ENCODE results near the gene GPC5. TPM values are rescaled to one million over a fixed set of nuclear protein-coding genes. Genes with fewer than 3 reads are reported as not detected.

GPC5 gene
- total and polyA plus RNA-seq, 2 of the 8 experiments (the other 6 are each of a cell fraction or from before 2014, with no cell fraction given), result 0.20 to 0.39 TPM

GRCh38 chr13:92640936-92641335 is 1242.5 kb downstream of the GPC5 start:
- POLR2A ChIA-PET (ENCODE audit: partially characterized antibody), result no interaction called here
- FAIRE-seq, result no peak
- WGBS, 2 experiments (ENCODE audit: extremely low coverage in 1 of 2, insufficient coverage in 1 of 2, insufficient read length in 1 of 2, insufficient replicate concordance in 2 of 2, low coverage in 1 of 2, low lambda C conversion rate in 2 of 2, missing lambda C conversion rate in 1 of 2), result 92% methylated on average over 4 of the region's 5 CpGs; no CpG with 5 or more reads in 1 of the 2 experiments
- no peak for TF ChIP-seq GABPA (IDR thresholded peaks at IDR 0.05; ENCODE audit: borderline replicate concordance, insufficient read depth, low read length)
- TF ChIP-seq PHF8 (conservative IDR thresholded peaks at IDR 0.05; ENCODE audit: low read depth, low read length), result no peak
- no peak for TF ChIP-seq SP1 (IDR thresholded peaks at IDR 0.05; ENCODE audit: low read depth, low read length)
- TF ChIP-seq NANOG (IDR thresholded peaks at IDR 0.05; ENCODE audit: insufficient read depth, low read depth, low read length, poor library complexity, severe bottlenecking), result no peak
- TF ChIP-seq POLR2AphosphoS5 (IDR thresholded peaks at IDR 0.05; ENCODE audit: low read depth, low read length), result no peak
- no peak for TF ChIP-seq BCL11A (IDR thresholded peaks at IDR 0.05; ENCODE audit: low read depth in 2 of 2, low read length in 2 of 2)
- TF ChIP-seq, protein P1, sequence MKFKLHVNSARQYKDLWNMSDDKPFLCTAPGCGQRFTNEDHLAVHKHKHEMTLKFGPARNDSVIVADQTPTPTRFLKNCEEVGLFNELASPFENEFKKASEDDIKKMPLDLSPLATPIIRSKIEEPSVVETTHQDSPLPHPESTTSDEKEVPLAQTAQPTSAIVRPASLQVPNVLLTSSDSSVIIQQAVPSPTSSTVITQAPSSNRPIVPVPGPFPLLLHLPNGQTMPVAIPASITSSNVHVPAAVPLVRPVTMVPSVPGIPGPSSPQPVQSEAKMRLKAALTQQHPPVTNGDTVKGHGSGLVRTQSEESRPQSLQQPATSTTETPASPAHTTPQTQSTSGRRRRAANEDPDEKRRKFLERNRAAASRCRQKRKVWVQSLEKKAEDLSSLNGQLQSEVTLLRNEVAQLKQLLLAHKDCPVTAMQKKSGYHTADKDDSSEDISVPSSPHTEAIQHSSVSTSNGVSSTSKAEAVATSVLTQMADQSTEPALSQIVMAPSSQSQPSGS (IDR thresholded peaks at IDR 0.05; ENCODE audit: low read length), result no peak
- no peak for TF ChIP-seq SIN3A (conservative IDR thresholded peaks at IDR 0.05 in 1 of 2, IDR thresholded peaks at IDR 0.05 in 1 of 2; ENCODE audit: low read depth in 1 of 2, low read length in 2 of 2)
- TF ChIP-seq RXRA (IDR thresholded peaks at IDR 0.05; ENCODE audit: insufficient read depth, low read depth, low read length), result no peak
- no peak for TF ChIP-seq MAFK (IDR thresholded peaks at IDR 0.05; ENCODE audit: low read depth, low read length)
- no peak for TF ChIP-seq EZH2 (IDR thresholded peaks at IDR 0.05; ENCODE audit: low read depth, low read length, severe bottlenecking)

More at GRCh38 chr13:92640936-92641335, 1242.5 kb downstream of the GPC5 start:
- H2BK20ac ChIP-seq (ENCODE audit: low read length), result no peak overlapping the region
- no peak overlapping the region for H2AFZ ChIP-seq (ENCODE audit: low read length)
- no peak overlapping the region for H3K4me3 ChIP-seq (ENCODE audit: extremely low read depth in 1 of 4, insufficient read depth in 2 of 4, low read depth in 3 of 4, low read length in 4 of 4)
- H2AK5ac ChIP-seq (ENCODE audit: low read depth, low read length), result no peak overlapping the region
- no peaks in the 10 kb centered on the region for H3K79me1 ChIP-seq (ENCODE audit: low read depth, low read length)
- H3K9me3 ChIP-seq (ENCODE audit: insufficient read depth in 2 of 2, low read depth in 1 of 2, low read length in 1 of 2), result 0 out of 4 replicates have a peak, but pooled peaks cover 0 to 2% of the 10 kb centered on the region in 2 experiments
- no peak for DNase-seq (ENCODE audit: low read depth in 1 of 2, low spot score in 2 of 2)
- no peak overlapping the region for H3K4ac ChIP-seq (replicated peaks; ENCODE audit: insufficient read length, low read depth, low read length)
- H3K56ac ChIP-seq (replicated peaks; ENCODE audit: insufficient read length, low read depth, low read length), result no peak overlapping the region
- H2BK12ac ChIP-seq (ENCODE audit: low read depth, low read length), result no peak overlapping the region
- no peak overlapping the region for H2BK15ac ChIP-seq (ENCODE audit: low read length)
- CTCF ChIA-PET (ENCODE audit: partially characterized antibody), result no interaction called here
- H3K4me2 ChIP-seq (ENCODE audit: insufficient read depth in 1 of 2, low read depth in 2 of 2, low read length in 2 of 2), result no peak overlapping the region
- no peak overlapping the region for H2BK5ac ChIP-seq (ENCODE audit: low read depth, low read length)
- H3K79me2 ChIP-seq (ENCODE audit: control insufficient read depth in 1 of 2, insufficient read depth in 2 of 2, low read length in 2 of 2), result no peaks in the 10 kb centered on the region
- H4K5ac ChIP-seq (ENCODE audit: insufficient read length, low read depth, low read length), result no peak overlapping the region
- H3K9ac ChIP-seq (replicated peaks in 1 of 4; ENCODE audit: extremely low read depth in 1 of 4, low read depth in 3 of 4, low read length in 3 of 4), result no peak overlapping the region
- H4K20me1 ChIP-seq (replicated peaks in 1 of 2; ENCODE audit: control insufficient read depth in 1 of 2, insufficient read depth in 2 of 2, low read length in 2 of 2), result no peaks in the 10 kb centered on the region
- no peak overlapping the region for H3K14ac ChIP-seq (ENCODE audit: insufficient read length)
- H3K27ac ChIP-seq (ENCODE audit: low read depth, low read length), result no peak overlapping the region
- no peaks in the 10 kb centered on the region for H3K27me3 ChIP-seq (replicated peaks in 1 of 4; ENCODE audit: control insufficient read depth in 3 of 4, extremely low read depth in 1 of 4, insufficient read depth in 3 of 4, low read length in 3 of 4)
- H3K23ac ChIP-seq (ENCODE audit: insufficient read length), result no peak overlapping the region
- no peaks in the 10 kb centered on the region for H3K23me2 ChIP-seq (ENCODE audit: low read depth, low read length)
- no peaks in the 10 kb centered on the region for H3K4me1 ChIP-seq (replicated peaks in 1 of 4; ENCODE audit: control insufficient read depth in 3 of 4, insufficient read depth in 4 of 4, low read length in 3 of 4)
- no peak overlapping the region for H3K18ac ChIP-seq (ENCODE audit: extremely low read depth, low read length)
- no peak overlapping the region for H4K8ac ChIP-seq (ENCODE audit: extremely low read depth, insufficient read depth, low read length)
- H3K36me3 ChIP-seq (ENCODE audit: control insufficient read depth in 2 of 4, insufficient read depth in 4 of 4, low read length in 3 of 4), result no peaks in the 10 kb centered on the region
- no peak overlapping the region for H4K91ac ChIP-seq (replicated peaks; ENCODE audit: insufficient read length, low read length)
- H2BK120ac ChIP-seq (replicated peaks; ENCODE audit: low read depth, low read length), result no peak overlapping the region

All from H1 (cell line).